ENCODE measurements around the gene ZNF555.

The ZNF555 gene

GRCh38 chr19:2853015-2853606 is 11.8 kb downstream of the ZNF555 start:
- Histone ChIP-seq H3K27me3 (ENCODE audit: control insufficient read depth, low read length) (no peaks in the 10 kb centered on the region), H3K27ac (ENCODE audit: low read depth, low read length) (no peak overlapping the region), H3F3A (ENCODE audit: control insufficient read depth, insufficient read depth) (no peaks in the 10 kb centered on the region), H3K4me3 (ENCODE audit: low read length) (no peak overlapping the region), H3K9me2 (replicated peaks; ENCODE audit: control insufficient read depth, low read length) (no peaks in the 10 kb centered on the region), H3K79me2 (ENCODE audit: control insufficient read depth, low read length) (peaks cover 7% of the 10 kb centered on the region), H4K20me1 (ENCODE audit: control insufficient read depth, insufficient read depth, low read depth, low read length) (no peaks in the 10 kb centered on the region), H3K9me3 (ENCODE audit: control insufficient read depth, insufficient read depth, low read length) (peaks cover 39% of the 10 kb centered on the region), H3K36me3 (ENCODE audit: control insufficient read depth, low read length) (peaks cover 56% of the 10 kb centered on the region), H3K4me1 (ENCODE audit: control insufficient read depth, low read length) (no peaks in the 10 kb centered on the region), H3K4me2 (ENCODE audit: low read length) (no peak overlapping the region)
- TF ChIP-seq CTCF (IDR thresholded peaks at IDR 0.05; ENCODE audit: low read depth, low read length, poor library complexity, severe bottlenecking) (no peak), EZH2phosphoT487 (IDR thresholded peaks at IDR 0.05; ENCODE audit: borderline replicate concordance, low read length) (no peak)

- no peaks in the 10 kb centered on the region for H3K27me3 ChIP-seq (ENCODE audit: control insufficient read depth, low read length)
- H3K9me2 ChIP-seq (replicated peaks; ENCODE audit: control insufficient read depth, low read length): no peaks in the 10 kb centered on the region
- no peaks in the 10 kb centered on the region for H4K20me1 ChIP-seq (ENCODE audit: control insufficient read depth, insufficient read depth, low read depth, low read length)
- H3K79me2 ChIP-seq (ENCODE audit: control insufficient read depth, low read length): 0 out of 2 replicates have a peak, but pooled peaks cover 2% of the 10 kb centered on the region
- TF ChIP-seq CTCF (IDR thresholded peaks at IDR 0.05; ENCODE audit: low read depth, low read length, poor library complexity, severe bottlenecking) (no peak), EZH2phosphoT487 (IDR thresholded peaks at IDR 0.05; ENCODE audit: borderline replicate concordance, low read length) (no peak)
- peaks cover 36% of the 10 kb centered on the region for H3K9me3 ChIP-seq (ENCODE audit: control insufficient read depth, insufficient read depth, low read length)
- H3K4me3 ChIP-seq (ENCODE audit: low read length): no peak overlapping the region
- no peaks in the 10 kb centered on the region for H3K4me1 ChIP-seq (ENCODE audit: control insufficient read depth, low read length)
- no peak overlapping the region for H3K4me2 ChIP-seq (ENCODE audit: low read length)
- no peaks in the 10 kb centered on the region for H3F3A ChIP-seq (ENCODE audit: control insufficient read depth, insufficient read depth)
- H3K36me3 ChIP-seq (ENCODE audit: control insufficient read depth, low read length): peaks cover 53% of the 10 kb centered on the region
- no peak overlapping the region for H3K27ac ChIP-seq (ENCODE audit: low read depth, low read length)
Measured at GRCh38 chr19:2854849-2855248, 13.6 kb downstream of the ZNF555 start.

- Histone ChIP-seq H3K4me2 (ENCODE audit: low read length) (no peak overlapping the region), H3K9me3 (ENCODE audit: control insufficient read depth, insufficient read depth, low read length) (peaks cover 26% of the 10 kb centered on the region)
Measured at GRCh38 chr19:2856457-2857050, 15.3 kb downstream of the ZNF555 start.

More at GRCh38 chr19:2856457-2857050, 15.3 kb downstream of the ZNF555 start:
- H3K9me2 ChIP-seq (replicated peaks; ENCODE audit: control insufficient read depth, low read length): no peaks in the 10 kb centered on the region
- H3K4me1 ChIP-seq (ENCODE audit: control insufficient read depth, low read length): no peaks in the 10 kb centered on the region
- no peaks in the 10 kb centered on the region for H3K79me2 ChIP-seq (ENCODE audit: control insufficient read depth, low read length)
- TF ChIP-seq CTCF (IDR thresholded peaks at IDR 0.05; ENCODE audit: low read depth, low read length, poor library complexity, severe bottlenecking) (no peak), EZH2phosphoT487 (IDR thresholded peaks at IDR 0.05; ENCODE audit: borderline replicate concordance, low read length) (no peak)
- H3K27me3 ChIP-seq (ENCODE audit: control insufficient read depth, low read length): no peaks in the 10 kb centered on the region
- H3F3A ChIP-seq (ENCODE audit: control insufficient read depth, insufficient read depth): no peaks in the 10 kb centered on the region
- no peak overlapping the region for H3K27ac ChIP-seq (ENCODE audit: low read depth, low read length)
- no peak overlapping the region for H3K4me3 ChIP-seq (ENCODE audit: low read length)
- no peaks in the 10 kb centered on the region for H4K20me1 ChIP-seq (ENCODE audit: control insufficient read depth, insufficient read depth, low read depth, low read length)
- peaks cover 37% of the 10 kb centered on the region for H3K36me3 ChIP-seq (ENCODE audit: control insufficient read depth, low read length)
